GM10847 (cell line): ENCODE data around the gene MVB12B.

Experiments
- POLR2A ChIP-seq: IDR thresholded peaks from 2 replicates; pipeline ENCODE4 v1.6.1; 2011; ENCODE audit not compliant: insufficient read length; ENCODE audit errors: extremely low read depth

MVB12B gene

DNA sequence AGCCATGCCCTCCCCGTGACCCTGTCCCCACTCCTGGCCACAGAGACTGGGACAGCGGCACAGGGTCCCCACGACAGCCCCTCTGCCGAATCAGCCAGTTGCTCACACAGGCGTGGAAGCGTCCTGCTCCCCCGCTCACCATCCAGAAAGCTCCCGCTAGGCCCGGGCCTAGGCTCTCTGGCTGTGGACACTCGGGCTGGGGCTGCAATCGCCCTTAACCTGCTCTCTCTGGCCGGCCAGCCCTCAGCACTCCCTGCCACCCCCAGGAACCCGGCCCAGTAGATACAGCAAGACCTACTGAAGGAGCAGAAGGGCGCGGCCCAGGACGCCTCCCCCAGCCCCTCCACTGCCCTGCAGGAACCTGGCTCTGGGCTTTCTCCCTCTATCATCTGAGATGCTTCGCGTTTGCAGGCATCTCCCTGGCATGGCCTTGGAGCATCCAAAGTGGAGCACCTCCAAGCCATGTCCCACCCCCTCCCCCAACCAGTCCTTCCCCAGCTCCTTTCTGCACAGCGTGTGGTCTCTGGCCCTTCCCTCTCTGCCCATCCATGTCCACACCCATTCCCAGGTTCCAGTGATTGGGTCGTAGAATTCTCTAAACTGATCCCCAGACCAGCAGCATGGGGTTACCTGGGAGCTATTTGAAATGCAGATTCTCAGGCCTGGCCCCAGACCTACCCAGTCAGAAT is 173.4 kb downstream of the MVB12B start:
- no peak for TF ChIP-seq POLR2A

DNA sequence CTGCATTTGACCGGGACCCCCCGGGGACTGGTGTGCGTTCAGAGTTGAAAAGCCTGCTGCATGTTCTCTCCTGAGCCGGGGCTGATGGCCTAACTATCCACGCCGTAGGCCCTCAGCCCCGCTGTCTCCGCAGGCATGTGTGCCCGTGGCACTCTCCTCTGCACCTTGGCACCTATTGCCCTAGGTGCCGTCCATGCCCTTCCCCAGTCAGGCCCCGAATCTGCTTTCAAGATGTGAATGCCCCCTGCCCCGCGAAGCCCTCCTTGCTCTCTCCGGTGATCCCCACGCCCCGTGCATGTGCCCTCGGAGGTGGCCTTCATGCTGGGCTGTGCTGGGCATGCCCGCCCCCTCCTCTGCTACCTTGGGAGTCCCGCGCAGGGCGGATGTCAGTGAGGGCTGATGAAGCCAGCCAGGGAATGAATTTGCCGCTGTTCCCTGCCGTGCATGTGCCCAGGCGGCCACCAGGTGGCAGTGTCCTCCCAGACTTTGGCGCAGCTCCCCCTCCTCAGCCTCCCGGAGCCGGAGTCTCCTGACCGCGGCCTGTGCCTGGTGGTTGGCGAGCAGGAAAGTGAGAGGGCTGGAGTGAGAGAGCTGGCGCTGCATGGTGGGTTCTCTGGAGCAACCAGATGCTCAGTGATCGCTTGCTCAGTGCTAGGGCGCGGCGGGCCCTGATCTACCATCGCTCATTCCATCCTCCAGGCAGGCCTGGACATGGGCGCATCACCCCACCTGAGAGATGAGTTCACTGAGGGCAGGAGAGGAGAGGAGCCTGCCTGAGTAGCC is 174.2 kb downstream of the MVB12B start:
- no peak for TF ChIP-seq POLR2A

DNA sequence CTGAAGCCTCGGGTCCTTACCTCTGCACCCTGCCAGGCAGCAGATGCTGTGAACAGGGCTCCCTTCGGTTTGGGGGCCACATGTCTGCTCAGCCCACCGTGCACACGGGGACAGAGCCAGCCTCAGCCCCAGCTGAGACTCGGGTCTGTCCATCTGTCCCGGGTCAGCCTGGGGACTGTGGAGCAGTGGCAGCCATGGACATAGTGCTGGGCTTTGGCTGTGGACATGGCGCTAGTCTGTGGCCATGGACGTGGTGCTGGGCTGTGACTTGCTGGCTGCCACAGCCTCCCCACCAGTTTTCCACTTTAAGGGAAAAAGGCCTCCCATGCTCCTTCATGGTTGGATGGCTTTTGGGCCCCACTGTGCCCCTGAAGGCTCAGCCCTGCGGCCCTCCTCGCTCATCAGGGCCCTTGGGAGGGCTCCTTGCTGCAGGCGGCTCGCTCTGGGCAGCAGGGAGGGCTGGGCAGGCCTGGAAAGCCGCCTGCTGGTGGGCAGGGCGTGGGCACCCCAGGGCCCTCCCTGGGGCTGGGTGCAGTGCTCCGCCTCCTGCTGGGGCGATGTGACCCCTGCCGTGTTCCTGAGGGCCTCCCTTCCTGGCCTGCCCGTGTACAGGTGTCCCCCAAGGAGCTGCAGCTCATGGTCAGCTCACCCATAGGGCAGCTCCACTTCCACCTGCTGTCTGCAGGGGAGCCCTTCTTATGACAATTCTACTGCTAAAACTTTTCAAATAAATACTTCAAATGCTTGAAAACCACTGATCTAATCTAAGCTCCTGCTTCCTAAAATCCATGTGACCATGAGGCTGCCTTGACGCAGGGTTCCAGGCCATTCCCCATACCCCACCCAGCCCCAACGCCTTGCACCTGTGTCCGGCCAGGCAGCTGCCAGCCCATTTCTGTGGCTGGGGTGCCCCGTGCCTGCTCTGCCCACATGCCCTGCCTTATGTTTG is 175.0 kb downstream of the MVB12B start:
- no peak for TF ChIP-seq POLR2A

DNA sequence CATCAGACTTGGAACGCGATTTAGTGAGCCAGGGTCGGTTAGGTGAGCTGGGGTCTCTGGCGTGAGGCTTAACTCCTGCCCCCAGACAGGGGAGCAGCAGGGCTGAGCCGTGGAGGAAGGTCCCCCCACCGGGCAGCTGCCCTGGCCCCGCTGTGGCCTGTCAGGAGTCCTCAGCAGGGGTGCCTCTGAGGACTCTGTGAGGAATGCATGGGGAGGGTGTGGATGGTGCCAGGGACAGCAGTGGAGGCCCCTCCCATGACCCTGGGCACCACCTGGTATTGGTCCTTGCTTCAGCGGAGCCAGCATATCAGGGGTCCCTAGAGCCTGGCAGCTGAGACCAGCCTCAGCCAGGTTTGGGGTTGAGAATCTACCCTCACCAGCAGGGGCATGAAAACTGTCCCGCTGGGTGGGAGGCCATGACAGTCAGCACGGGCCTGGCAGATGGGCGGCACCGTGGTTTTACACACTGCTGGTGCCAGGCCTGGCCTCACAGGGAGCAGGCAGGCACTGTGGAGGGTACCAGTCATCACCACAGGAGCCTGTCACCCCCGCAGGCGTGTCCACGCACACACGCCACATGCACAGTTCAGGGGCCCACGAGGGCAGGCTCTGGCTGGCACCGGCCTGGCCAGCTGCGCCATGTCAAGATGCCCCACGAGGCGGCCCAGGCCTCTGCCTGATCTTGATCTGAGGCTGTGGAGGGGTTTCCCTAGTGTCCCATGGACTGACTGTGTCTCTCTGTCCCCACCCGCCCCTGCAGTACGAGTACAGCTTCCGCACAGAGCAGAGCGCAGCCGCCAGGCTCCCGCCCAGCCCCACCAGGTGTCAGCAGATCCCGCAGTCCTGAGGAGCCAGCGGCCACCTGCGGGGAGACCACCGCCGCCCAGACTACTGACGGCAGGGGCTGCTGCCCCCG is 176.0 kb downstream of the MVB12B start:
- TF ChIP-seq POLR2A = no peak

DNA sequence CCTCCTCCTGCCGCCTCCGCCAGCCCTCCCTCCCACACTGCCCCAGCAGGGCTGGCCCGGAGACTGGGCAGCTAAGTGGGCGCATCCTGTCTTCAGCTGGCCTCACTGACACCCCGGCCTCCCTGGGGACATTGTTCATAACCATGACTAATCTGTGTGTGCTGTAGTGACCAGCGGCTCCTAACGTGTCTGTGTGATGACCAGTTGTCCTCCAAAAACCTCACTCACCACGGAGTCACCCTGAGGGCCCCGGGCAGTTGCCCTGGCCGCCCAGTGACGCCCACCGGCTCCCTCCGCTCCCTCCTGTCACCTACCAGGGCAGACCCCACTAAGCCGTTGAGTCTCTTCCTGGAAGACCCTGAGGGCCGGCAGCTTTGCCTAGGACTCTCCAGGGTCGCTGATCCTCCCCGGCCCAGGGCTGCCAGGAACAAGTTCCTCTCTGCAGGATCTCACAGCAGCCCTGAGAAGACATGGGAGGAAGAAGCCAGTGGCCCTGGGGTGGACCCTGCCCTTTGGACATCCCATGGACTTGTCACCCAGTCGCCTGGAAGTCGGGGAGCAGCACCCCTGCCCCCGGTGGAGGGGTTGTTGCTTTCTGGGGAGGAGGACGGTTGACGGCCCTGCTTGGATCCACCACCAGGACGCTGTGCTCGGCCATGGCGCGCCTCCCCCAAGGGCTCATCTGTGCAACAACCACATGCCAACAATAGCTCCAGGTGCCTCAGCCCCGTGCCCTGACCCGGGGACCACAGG is 176.9 kb downstream of the MVB12B start:
- no peak for TF ChIP-seq POLR2A

DNA sequence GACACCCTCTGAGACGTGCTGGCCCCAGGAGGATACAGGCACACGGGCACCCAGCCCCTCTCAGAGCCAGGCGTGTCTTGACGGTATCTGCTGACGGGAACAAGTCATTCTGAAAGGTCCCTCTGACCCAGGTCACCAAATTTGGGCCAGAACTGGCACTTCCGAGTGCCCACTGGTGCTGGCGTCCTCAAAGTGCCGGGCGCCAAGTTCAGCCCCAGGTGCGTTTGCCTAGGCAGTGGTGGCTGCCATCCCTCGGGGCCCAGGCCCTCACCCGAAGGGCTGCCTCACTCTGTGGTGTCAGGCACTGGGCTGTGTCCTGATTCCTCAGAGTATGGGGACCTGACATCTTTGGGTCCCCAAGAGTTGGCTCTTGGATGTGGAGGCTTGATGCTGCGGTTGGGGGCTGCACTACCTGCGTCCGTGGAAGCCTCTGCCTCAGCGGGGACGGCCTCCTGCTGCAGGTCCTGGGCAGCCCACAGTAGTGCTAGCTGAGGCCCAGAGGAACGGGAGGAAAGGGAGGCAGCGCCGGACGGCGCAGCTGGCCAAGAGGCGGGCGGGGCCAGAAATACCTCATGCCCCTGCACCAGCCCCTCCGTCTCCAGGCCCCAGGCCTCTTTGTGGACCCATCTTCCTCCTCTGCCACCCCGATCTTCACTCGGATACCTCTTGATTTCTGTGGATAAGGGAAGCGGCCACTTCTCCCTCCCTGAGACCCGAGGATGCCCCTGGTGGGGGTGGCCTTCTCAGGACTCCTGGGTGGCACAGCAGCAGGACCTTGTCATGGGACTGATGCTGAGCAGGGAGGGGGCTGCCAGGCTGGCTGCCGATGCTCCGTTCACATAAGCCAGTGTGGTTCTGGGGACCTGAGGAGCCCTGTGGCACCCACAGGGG is 177.7 kb downstream of the MVB12B start:
- TF ChIP-seq POLR2A = no peak

DNA sequence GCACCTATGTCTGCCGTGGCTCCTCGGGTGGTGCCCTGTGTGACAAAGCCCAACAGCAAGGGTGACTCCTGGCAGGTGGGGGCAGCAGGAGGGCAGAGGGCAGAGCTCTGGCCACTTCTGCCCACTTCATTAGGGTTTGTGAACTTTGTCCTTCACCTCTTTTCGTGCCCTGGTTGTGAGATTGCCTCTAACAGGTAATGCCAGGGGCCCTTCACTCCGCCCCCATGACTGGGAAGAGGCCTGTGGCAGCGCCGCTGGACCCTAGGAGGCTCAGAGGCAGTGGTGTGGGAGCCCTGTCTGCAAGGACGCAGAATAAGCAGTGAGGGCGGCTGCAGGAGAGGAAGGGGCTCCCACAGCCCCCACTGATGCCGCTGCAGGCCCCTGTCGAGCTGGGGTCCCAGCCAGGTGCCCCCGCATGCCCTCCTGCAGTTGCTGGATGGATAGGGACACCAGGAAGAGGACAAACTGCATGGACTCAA is 178.4 kb downstream of the MVB12B start:
- no peak for TF ChIP-seq POLR2A

DNA sequence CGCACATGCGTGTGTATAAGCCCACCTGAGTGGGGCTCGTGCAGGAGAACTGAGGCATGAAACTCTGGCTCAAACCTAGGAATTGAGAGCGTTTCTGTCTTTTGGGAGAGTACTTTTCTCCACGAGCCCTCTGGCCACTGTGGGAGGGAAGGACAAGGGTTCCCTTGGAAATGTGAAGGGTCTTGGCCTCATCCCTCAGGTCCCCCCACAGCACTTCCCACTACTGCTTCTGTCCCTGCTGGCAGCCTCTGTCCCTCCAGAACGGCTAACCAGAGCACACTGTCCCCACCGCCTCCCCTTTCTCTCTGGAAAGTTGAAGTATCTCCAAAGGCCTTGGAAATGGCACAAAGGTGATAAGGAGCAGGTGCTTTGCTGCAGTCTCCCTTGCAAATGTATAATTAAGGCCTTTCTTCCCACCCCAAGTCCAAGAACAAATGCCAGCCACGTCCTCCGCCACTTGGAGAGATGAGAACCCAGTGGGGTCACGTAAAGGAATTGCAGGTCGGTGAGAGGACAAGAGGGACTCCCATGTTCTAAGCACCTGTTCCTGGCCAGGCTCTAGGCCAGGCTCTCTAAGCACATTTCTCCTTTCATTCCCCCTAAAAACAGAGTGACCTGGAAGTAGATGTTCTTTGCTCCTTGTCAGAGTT is 179.2 kb downstream of the MVB12B start:
- no peak for TF ChIP-seq POLR2A

DNA sequence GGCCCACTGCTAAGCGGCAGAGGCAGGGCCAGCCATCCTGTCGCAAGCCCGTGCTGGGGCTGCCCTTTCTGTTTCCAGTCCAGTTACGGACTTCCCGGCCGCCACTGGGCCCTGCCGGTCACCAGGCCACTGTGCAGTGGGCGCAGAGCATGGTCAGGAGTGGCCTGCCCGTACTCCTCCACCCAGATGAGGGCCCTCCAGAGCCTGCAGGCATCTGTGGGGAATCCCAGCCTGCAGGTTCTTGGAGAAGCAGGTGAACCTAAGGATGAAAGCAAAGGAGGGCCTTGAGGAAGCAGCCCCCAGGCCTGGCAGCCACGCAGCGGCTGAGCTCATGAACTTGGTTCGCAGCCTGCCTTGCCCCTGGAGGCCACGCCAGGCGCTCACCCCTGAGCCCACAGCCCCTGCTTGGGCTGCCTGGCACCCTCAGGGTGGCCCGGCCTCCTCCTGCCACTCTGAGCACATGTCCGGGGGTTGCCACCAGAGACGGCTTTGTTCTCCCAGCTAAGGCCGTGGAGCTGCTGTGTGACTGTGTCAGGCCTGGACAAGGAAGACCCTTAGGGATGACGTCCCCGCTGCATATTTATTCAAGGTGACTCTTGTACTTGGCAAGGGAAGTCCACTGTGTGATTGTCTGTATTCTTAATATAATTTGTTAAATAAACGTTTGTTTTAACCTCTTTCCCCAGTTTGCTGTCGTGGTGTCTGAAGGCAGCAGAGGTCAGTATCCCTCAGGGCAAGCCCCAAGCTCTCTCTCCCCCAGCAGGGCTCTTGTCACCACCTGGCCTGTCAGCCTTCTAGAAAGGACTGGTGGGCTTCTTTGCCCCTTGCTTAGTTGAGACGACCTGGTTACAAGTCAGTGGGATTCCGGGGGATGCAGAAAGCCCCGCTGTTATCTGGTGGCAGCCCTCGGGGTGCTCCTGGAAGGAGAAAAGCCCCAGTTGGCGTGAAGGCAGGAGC is 180.0 kb downstream of the MVB12B start:
- no peak for TF ChIP-seq POLR2A

DNA sequence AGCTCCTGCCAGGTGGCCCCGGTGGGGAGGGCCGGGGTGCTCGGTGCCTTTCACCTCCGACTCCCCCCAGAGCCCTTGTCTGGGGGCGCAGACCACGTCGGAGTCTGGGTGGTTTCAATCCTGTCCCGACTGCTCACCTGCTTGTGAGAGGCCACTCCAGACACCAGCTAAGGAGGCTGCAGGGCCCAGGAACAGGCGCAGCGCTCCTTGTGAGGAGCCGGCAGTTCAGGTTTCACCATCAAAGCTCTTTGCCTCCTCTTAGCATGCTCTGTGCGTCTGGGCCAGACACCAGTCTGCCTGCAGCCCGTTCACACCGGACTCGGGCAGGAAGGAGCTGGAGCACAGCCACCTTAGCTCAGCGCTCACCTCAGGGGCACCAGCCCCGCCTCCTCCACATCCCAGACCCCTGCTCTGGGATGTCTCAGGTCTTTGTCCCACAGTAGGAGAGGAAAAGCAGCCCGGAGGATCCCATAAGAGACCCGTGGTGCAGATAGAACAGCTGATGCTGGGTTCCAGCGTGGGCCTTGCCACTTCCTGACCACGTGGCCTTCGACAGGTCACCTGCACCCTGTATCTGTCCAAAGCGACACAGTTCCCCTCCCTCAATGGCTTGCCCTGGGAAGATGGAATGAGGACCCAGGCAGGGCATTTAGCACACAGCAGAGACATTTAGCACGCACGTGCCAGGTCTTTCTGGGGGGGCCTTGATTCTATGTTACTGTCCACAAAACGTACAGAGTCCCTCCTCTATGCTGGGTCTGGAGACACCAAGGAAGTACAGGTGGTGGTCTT is 180.9 kb downstream of the MVB12B start:
- TF ChIP-seq POLR2A = no peak

DNA sequence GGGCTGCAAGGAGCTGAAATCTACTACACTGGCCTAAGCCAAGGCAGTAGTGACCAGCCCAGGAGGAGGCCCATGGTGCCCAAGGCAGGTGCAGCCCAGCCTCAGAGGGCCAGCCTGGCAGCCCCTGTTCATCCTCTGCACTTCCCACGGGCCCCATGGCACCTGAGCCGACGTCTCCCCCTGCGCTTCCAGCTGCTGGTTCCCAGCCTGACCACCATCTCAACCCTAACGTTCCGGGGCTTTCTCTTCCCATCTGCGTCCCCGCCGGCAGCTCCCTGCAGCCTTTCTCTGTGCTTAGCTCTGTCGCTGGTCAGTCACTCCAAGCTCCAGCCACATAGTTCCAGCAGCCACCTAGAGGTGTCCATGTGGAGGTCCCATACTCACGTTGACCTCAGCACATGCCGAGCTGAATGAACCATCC is 181.6 kb downstream of the MVB12B start:
- no peak for TF ChIP-seq POLR2A
